HG02642 (cell line): ENCODE data around the gene ASCC1.

Experiments used
- ATAC-seq: cut with Tn5 transposase; IDR thresholded peaks from one replicate; pipeline ENCODE4 v1.9.1; 2021; ENCODE audit warnings: mild to moderate bottlenecking; ENCODE audit not compliant: unreplicated experiment, poor library complexity

The ASCC1 gene

DNA sequence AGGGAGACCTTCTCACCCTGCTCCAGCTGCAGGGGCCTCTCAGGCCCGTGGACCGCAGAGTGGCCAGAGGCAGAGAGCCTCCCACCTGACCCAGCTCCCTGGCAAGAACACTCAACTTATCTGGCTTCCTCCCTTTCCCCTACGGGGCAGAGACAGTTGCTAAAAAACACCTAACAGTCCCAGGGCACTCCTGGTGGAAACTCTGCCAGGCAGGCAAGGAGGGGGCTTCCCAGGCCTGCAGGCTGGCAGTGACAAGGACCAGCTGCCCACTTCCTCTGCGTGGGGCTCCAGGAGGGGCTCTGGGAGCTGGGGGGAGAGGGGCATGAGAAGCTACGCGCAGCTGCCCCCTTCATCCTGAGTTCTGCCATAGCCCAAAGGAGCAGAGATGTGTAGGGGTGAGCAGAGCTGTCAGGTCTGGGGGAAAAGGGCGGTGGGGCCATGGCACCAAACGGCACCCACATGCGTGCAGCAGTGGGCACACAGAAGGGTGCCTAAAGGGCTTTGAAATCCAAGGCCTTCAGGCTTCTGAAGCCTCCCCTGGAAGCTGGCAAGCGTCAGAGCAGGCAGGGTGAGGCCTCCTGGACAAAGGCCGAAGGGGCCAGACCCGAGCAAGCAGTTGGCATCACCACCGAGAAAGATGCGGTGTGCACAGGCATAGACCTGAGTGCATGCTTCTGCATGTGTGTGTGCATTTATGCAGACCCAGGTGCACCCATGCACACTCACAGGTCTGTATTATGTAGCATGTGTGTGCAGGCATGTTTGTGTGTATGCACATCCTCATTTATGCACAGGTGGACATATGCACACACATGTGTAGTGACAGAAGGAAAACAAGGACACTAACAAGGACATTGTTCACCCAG lies 142.1 kb downstream of the ASCC1 start:
- no peak for ATAC-seq

DNA sequence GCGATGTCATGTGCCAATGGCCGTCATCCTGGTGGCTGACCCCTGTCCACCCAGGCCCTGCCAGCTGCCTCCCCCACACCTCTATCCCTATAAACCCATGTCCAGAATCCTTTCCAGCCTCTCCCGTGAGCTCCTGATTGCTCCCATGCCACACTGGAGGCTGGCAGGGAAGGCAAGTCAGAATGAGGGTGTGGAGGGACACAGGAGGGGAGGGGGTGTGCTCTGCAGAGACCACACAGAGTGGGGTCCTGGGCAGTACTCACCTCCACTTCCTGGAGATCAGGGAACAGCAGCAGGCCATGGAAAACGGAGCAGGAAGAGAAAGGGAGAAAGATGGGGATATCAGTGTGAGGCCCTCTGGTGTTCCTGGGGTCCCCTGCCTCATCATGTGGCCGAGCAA lies 143.4 kb downstream of the ASCC1 start:
- ATAC-seq: no peak

DNA sequence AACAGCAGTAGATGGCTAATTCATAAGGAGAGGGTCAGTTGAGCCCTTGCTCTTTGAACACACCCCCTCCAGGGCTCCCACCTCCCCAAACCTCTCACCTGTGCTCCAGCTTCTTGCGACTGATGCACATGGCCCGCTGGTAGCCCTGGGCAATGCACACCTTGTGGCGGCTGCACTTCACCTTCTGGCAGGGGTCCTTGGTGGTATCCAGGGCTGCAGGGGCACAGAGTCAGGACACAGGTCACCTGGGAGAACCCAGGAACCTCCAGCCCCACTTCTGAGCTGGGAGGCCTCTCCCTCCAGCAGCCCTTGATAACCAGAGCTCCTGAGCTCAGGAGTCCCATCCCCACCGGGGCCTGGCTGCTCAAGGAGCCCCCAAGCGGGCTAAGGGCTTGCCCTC lies 144.0 kb downstream of the ASCC1 start:
- ATAC-seq: no peak

GRCh38 chr10:72069751-72070526 lies 146.1 kb downstream of the ASCC1 start:
- no peak for ATAC-seq

DNA sequence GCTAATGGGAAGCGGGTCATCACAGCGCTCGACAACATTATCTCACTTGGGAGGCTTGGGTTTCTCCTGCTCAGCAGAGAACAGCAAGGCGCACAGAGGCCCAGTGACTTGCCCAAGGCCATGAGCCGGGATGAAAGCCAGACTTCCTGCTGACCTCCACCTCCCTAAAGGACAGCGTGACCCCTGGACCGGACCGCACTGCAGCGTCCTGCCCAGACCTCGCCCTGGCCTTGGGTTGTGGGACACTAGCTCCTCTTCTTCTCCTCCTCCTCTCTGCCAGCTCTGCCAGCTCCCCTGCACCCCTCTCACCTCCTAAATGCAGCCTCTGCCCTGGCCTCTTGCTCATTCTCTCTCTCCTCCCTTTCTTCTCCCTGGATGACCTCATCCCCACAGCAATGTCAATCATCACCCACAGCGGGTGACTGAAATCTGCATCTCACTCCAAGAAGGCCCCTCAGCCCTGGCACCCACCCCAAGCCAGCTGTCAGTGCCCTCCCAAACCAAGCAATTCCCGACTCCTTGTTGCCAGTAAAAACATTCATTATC lies 147.1 kb downstream of the ASCC1 start:
- ATAC-seq: no peak

GRCh38 chr10:72068126-72068765 lies 147.8 kb downstream of the ASCC1 start:
- no peak for ATAC-seq

GRCh38 chr10:72067463-72068125 lies 148.5 kb downstream of the ASCC1 start:
- no peak for ATAC-seq

DNA sequence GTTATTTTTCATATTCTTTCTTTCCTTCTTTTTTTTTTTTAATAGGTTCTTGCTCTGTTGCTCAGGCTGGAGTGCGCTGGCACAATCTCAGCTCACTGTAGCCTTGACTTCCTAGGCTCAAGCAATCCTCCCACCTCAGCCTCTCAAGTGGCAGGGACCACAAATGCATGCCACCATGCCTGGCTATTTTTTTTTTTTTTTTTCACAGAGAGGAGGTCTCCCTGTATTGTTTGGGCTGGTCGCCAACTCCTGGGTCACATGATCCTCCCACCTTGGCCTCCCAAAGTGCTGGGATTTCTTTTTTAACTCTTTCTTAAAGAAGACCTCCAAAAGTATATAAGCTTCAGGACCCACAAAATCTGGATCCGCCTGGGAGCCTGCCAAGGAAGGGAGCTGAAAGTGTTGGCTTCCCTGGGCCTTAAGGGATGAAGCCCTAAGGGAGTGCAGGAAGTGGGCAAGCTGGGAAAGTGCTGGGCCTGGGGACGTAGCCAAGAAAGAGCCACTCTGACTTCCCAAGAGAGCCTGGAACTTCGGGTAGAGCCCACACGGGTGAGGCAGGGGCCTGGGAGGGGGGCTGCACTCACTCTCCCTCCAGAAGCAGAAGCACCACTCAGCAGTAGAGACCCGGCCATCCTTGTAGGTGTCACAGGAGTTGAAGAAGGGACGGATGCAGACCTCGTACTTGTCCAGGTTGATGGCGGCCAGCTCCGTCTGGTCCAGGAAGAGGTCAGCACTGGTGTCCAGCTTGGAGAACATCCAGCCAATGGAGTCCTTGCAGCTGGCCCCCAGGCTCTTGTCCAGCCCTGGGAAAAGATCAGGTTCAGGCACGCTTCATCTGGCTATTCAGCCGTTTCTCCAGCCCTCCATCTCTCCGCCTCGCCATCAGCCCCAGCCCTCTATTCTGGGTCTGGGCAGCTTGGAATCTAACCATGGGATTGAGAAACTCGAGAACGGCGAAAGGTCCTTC lies 149.5 kb downstream of the ASCC1 start:
- no peak for ATAC-seq

- no peak for ATAC-seq
These were observed 150.5 kb downstream of the ASCC1 start for GRCh38 chr10:72065439-72066025.

- no peak for ATAC-seq
These were observed 152.2 kb downstream of the ASCC1 start for GRCh38 chr10:72063703-72064391.

GRCh38 chr10:72062832-72063702 lies 153.0 kb downstream of the ASCC1 start:
- no peak for ATAC-seq

- no peak for ATAC-seq
These were observed 153.7 kb downstream of the ASCC1 start for GRCh38 chr10:72062382-72062781.

GRCh38 chr10:72061930-72062329 lies 154.1 kb downstream of the ASCC1 start:
- ATAC-seq: no peak

DNA sequence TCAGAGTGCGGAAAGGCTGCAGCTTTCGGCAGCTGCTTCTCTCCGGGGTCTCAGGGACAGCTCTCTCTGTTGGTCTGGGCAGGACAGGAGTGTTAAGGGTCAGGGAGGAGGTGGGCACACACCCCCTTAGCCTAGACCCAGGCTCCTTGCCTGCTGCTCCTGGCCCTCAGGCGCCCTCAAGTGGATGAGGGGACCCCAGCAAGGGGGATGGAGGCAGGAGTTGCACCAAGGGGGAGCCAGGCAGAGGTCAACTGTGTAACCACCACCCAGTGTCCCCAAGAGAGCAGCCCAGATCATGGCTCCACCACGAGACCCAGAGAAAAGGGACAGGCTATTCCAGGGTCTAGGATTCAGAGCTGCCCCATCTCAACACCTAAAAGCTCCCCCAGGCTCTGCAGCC lies 154.6 kb downstream of the ASCC1 start:
- ATAC-seq: no peak

DNA sequence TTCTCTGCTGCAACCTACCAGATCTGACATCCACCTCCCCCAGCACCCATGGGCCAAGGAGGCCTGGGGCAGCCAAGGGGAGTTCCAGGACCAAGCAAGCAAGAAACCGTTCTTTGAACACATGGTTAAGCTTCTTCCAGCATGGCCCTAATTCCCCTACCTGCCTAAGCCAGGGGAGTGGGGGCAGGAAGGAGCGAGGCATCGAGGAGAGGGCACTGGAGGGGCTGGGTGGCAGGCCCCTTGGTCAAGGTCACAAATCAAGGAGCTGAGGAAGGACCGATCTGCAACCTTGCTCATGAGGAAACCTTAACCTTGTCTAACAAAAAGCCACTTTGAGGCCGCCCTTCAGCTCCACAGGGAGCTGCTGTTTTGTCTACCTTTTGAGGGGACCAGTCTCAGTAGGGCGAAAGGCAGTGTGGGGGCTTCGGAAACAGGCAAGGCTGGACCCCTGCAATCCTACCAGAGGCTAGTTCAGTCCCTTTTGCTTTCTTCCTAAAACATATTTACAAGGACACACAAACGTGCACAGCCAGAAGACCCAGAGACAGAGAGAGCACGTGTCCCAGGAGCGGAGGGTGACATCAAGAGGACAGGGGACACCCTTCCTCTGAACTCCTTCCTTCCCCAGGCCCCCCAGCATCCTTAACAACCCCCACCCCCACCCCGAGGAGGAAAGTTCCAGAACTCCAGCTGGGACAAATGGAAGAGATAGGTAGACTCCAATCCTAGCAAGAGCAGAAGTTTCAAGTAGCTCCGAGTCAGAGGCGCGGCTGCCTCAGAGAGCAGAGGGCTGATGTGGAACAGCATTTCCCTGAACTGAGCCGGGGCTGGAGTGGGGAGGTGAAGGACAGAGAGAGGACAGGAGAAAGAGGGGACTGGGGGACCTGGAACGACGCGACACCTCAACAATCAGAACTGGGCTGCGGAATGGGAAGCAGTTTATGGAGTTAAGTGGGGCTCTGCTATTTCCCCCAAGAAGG lies 155.9 kb downstream of the ASCC1 start:
- no peak for ATAC-seq
